ENCODE results near the gene RRAS2. TPM values are rescaled to one million over a fixed set of nuclear protein-coding genes. Genes with fewer than 3 reads are reported as not detected.

The RRAS2 gene
- total and polyA plus RNA-seq, 9 of the 15 experiments (the other 6 are each of a cell fraction or from before 2014, with no cell fraction given), result 9.4 to 47.5 (median 37.6) TPM

DNA sequence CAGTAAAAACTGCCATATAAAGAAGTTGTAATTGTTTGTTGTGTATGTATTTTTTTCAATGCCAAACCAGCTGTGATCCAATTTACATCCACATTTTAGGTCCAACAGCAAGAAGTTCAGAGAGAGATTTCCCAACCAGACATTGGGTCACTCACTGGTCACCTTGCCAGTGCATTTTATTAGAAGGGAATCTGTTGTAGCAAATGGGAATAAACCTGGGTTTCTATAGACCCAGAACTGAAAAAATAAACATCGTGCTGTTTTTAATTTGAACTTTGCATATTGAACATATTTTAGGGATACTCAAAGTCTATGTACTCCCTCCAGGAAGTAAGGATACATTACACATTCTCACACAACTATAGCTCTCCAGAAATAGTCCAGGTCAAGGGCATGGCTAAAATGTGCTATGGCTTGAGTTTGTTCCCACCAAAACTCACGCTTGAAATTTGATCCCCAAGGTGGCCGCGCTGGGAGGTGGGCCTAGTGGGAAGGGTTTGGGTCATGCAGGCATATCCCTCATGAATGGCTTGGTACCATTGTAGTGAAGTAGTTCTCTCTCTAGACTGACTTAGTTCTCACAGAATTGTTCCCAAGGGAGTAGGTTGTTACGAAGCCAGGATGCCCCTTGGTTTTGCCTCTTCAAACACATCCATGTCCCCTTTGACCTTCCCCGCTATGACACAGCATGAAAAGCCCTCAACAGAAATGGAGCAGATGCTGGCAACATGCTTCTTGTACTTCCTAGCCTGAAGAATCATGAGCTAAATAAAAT lies 90.9 kb downstream of the RRAS2 start (continued):
- TF ChIP-seq TOE1 (IDR thresholded peaks at IDR 0.05; ENCODE audit: borderline replicate concordance) (no peak), TOE1 (CRISPR knock-in tag; IDR thresholded peaks at IDR 0.05; ENCODE audit: borderline replicate concordance, low read depth) (no peak)

GRCh38 chr11:14266622-14267021 lies 92.4 kb downstream of the RRAS2 start:
- CTCF ChIA-PET (ENCODE audit: low intra/inter-chr PET ratio), result no interaction called here
- Histone ChIP-seq H3K79me2 (ENCODE audit: control insufficient read depth, insufficient read depth, low read length) (no peaks in the 10 kb centered on the region), H3K4me1 (replicated peaks in 1 of 2; ENCODE audit: control insufficient read depth in 2 of 2, insufficient read depth in 2 of 2, low read length in 2 of 2) (no peaks in the 10 kb centered on the region; a peak in 1 of 5 replicates), H3K9me3 (replicated peaks; ENCODE audit: control insufficient read depth, insufficient read depth, low read depth, low read length) (no peaks in the 10 kb centered on the region), H3K4me2 (ENCODE audit: insufficient read depth, low read length) (no peak overlapping the region), H3K9me1 (ENCODE audit: control insufficient read depth, insufficient read depth, low read length) (no peaks in the 10 kb centered on the region), H3K4me3 (no peak overlapping the region), H3K9ac (ENCODE audit: insufficient read depth in 1 of 2, low read depth in 2 of 2, low read length in 2 of 2) (no peak overlapping the region), H4K20me1 (replicated peaks; ENCODE audit: control insufficient read depth, insufficient read depth, low read length) (no peaks in the 10 kb centered on the region), H2AFZ (ENCODE audit: low read depth, low read length) (no peak overlapping the region), H3K36me3 (ENCODE audit: control insufficient read depth, insufficient read depth, low read length) (no peaks in the 10 kb centered on the region), H3K27me3 (ENCODE audit: control insufficient read depth in 2 of 2, insufficient read depth in 2 of 2, low read length in 2 of 2) (peaks cover 0 to 6% of the 10 kb centered on the region in 2 experiments; a peak in 1 of 5 replicates), H3K27ac (ENCODE audit: extremely low read depth, low read depth, low read length) (no peak overlapping the region)
- FAIRE-seq (no peak), DNase-seq (ENCODE audit: extremely low read depth in 1 of 4, low spot score in 3 of 4) (no peak), ATAC-seq (no peak)
- intact Hi-C loops (cut with micrococcal nuclease) (no loop called here), in situ Hi-C loops (cut with MboI) (no loop called here)
- POLR2A ChIA-PET, result no interaction called here
- WGBS (ENCODE audit: insufficient coverage, low coverage, missing lambda C conversion rate), result 100% methylated on average over 1 of the region's 1 CpG
- no TSS peak for BruUV-seq (replicated peaks)
- no peak for TF ChIP-seq CSDE1 (IDR thresholded peaks at IDR 0.05)
- no peak for TF ChIP-seq TFE3 (CRISPR knock-in tag; IDR thresholded peaks at IDR 0.05)
- no peak for TF ChIP-seq ZZZ3 (IDR thresholded peaks at IDR 0.05)
- no peak for TF ChIP-seq ZNF592 (IDR thresholded peaks at IDR 0.05)
- peak; percentile 67 for TF ChIP-seq ZNF316 (IDR thresholded peaks at IDR 0.05)
- peak; percentile 40; the same call in 1 of the 2 replicates for TF ChIP-seq MAFF (IDR thresholded peaks at IDR 0.05; ENCODE audit: low read length)
- no peak for TF ChIP-seq ZBTB1 (CRISPR knock-in tag; IDR thresholded peaks at IDR 0.05; ENCODE audit: borderline replicate concordance, low read depth)
- peak; percentile 15; the same call in 1 of the 2 replicates for TF ChIP-seq MAFK (IDR thresholded peaks at IDR 0.05; ENCODE audit: low read length)
- peak; percentile 43 for TF ChIP-seq C11orf30 (IDR thresholded peaks at IDR 0.05; ENCODE audit: low read depth)
- peak; percentile 12; the same call in 1 of the 2 replicates for TF ChIP-seq MAFG (tag; conservative IDR thresholded peaks at IDR 0.05)
- no peak for TF ChIP-seq ZNF253 (CRISPR knock-in tag; conservative IDR thresholded peaks at IDR 0.05)
- no peak for TF ChIP-seq RB1 (IDR thresholded peaks at IDR 0.05; ENCODE audit: low read depth)
- TF ChIP-seq, protein P1, sequence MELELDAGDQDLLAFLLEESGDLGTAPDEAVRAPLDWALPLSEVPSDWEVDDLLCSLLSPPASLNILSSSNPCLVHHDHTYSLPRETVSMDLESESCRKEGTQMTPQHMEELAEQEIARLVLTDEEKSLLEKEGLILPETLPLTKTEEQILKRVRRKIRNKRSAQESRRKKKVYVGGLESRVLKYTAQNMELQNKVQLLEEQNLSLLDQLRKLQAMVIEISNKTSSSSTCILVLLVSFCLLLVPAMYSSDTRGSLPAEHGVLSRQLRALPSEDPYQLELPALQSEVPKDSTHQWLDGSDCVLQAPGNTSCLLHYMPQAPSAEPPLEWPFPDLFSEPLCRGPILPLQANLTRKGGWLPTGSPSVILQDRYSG (tag; conservative IDR thresholded peaks at IDR 0.05; ENCODE audit: low read depth), result no peak
